HUES6 (cell line): ENCODE measurements around the gene TRIM62.

ENCODE experiments used
- H3K27ac ChIP-seq: 2 replicates; pipeline ENCODE4 v1.7.0; 2013; ENCODE audit warnings: low read depth, mild to moderate bottlenecking, low read length, inconsistent platforms
- H3K27me3 ChIP-seq: 2 replicates; pipeline ENCODE4 v1.6.1; 2013; ENCODE audit warnings: low read length; ENCODE audit not compliant: control insufficient read depth, insufficient read depth
- H3K36me3 ChIP-seq: 2 replicates; pipeline ENCODE4 v1.6.1; 2013; ENCODE audit warnings: low read length; ENCODE audit not compliant: control insufficient read depth, insufficient read depth
- H3K4me1 ChIP-seq: 2 replicates; pipeline ENCODE4 v1.6.1; 2013; ENCODE audit warnings: low read length; ENCODE audit not compliant: control insufficient read depth, insufficient read depth
- H3K4me3 ChIP-seq: 2 replicates; pipeline ENCODE4 v1.5.1; 2013; ENCODE audit warnings: low read depth, low read length
- H3K9ac ChIP-seq: one replicate; pipeline ENCODE4 v1.6.1; 2013; ENCODE audit warnings: mild to moderate bottlenecking, low read length
- H3K9me3 ChIP-seq: 2 replicates; pipeline ENCODE4 v1.6.1; 2013; ENCODE audit warnings: low read depth, low read length; ENCODE audit not compliant: control insufficient read depth, insufficient read depth

Gene TRIM62

GRCh38 chr1:33157131-33157530 is 24.7 kb downstream of the TRIM62 start:
- no peaks in the 10 kb centered on the region for H3K27me3 ChIP-seq
- peaks cover 32% of the 10 kb centered on the region for H3K4me1 ChIP-seq
- H3K36me3 ChIP-seq = peaks cover 8% of the 10 kb centered on the region

GRCh38 chr1:33155877-33156538 is 25.8 kb downstream of the TRIM62 start:
- H3K9ac ChIP-seq = no peak overlapping the region
- no peaks in the 10 kb centered on the region for H3K9me3 ChIP-seq
- peaks cover 32% of the 10 kb centered on the region for H3K4me1 ChIP-seq
- no peak overlapping the region for H3K27ac ChIP-seq
- H3K27me3 ChIP-seq = no peaks in the 10 kb centered on the region
- H3K4me3 ChIP-seq = no peak overlapping the region
- H3K36me3 ChIP-seq = peaks cover 8% of the 10 kb centered on the region

More at GRCh38 chr1:33157131-33157530, 24.7 kb downstream of the TRIM62 start:
- no peak overlapping the region for H3K27ac ChIP-seq
- no peaks in the 10 kb centered on the region for H3K9me3 ChIP-seq
- no peak overlapping the region for H3K4me3 ChIP-seq
- no peak overlapping the region for H3K9ac ChIP-seq

- H3K27me3 ChIP-seq = no peaks in the 10 kb centered on the region
- H3K9me3 ChIP-seq = no peaks in the 10 kb centered on the region
- H3K4me3 ChIP-seq = no peak overlapping the region
- H3K27ac ChIP-seq = peak overlapping the region; percentile 10; the same call in 1 of the 2 replicates
- peaks cover 8% of the 10 kb centered on the region for H3K36me3 ChIP-seq
- no peak overlapping the region for H3K9ac ChIP-seq
- H3K4me1 ChIP-seq = peaks cover 39% of the 10 kb centered on the region
These were observed 28.2 kb downstream of the TRIM62 start for GRCh38 chr1:33153650-33154049.

- Histone ChIP-seq H3K27ac (peak overlapping the region; percentile 10; the same call in 1 of the 2 replicates), H3K4me1 (peaks cover 39% of the 10 kb centered on the region), H3K27me3 (no peaks in the 10 kb centered on the region), H3K9ac (no peak overlapping the region), H3K4me3 (no peak overlapping the region), H3K36me3 (peaks cover under 1% of the 10 kb centered on the region), H3K9me3 (no peaks in the 10 kb centered on the region)
These were observed 29.0 kb downstream of the TRIM62 start for GRCh38 chr1:33152685-33153432.

GRCh38 chr1:33151116-33151515 is 30.7 kb downstream of the TRIM62 start:
- Histone ChIP-seq H3K36me3 (peaks cover 15% of the 10 kb centered on the region), H3K27me3 (no peaks in the 10 kb centered on the region), H3K9me3 (no peaks in the 10 kb centered on the region), H3K9ac (no peak overlapping the region), H3K4me3 (no peak overlapping the region), H3K4me1 (peaks cover 39% of the 10 kb centered on the region), H3K27ac (no peak overlapping the region)

GRCh38 chr1:33150522-33150921 is 31.3 kb downstream of the TRIM62 start:
- peaks cover 15% of the 10 kb centered on the region for H3K36me3 ChIP-seq
- peaks cover 39% of the 10 kb centered on the region for H3K4me1 ChIP-seq
- no peaks in the 10 kb centered on the region for H3K9me3 ChIP-seq
- no peak overlapping the region for H3K27ac ChIP-seq
- H3K4me3 ChIP-seq = no peak overlapping the region
- no peak overlapping the region for H3K9ac ChIP-seq
- H3K27me3 ChIP-seq = no peaks in the 10 kb centered on the region

GRCh38 chr1:33149453-33150190 is 32.2 kb downstream of the TRIM62 start:
- no peaks in the 10 kb centered on the region for H3K27me3 ChIP-seq
- peaks cover 39% of the 10 kb centered on the region for H3K4me1 ChIP-seq
- H3K27ac ChIP-seq = no peak overlapping the region
- H3K9ac ChIP-seq = no peak overlapping the region
- H3K9me3 ChIP-seq = no peaks in the 10 kb centered on the region
- no peak overlapping the region for H3K4me3 ChIP-seq
- peaks cover 15% of the 10 kb centered on the region for H3K36me3 ChIP-seq

- peaks cover 15% of the 10 kb centered on the region for H3K36me3 ChIP-seq
- peaks cover 35% of the 10 kb centered on the region for H3K4me1 ChIP-seq
- no peaks in the 10 kb centered on the region for H3K9me3 ChIP-seq
- H3K4me3 ChIP-seq = no peak overlapping the region
- no peak overlapping the region for H3K27ac ChIP-seq
- H3K27me3 ChIP-seq = no peaks in the 10 kb centered on the region
- no peak overlapping the region for H3K9ac ChIP-seq
These were observed 33.2 kb downstream of the TRIM62 start for GRCh38 chr1:33148615-33149014.

GRCh38 chr1:33147997-33148314 is 33.9 kb downstream of the TRIM62 start:
- Histone ChIP-seq H3K4me3 (no peak overlapping the region), H3K4me1 (peaks cover 35% of the 10 kb centered on the region), H3K27me3 (no peaks in the 10 kb centered on the region), H3K9ac (no peak overlapping the region), H3K36me3 (peaks cover 15% of the 10 kb centered on the region), H3K9me3 (no peaks in the 10 kb centered on the region), H3K27ac (no peak overlapping the region)

GRCh38 chr1:33147275-33147996 is 34.4 kb downstream of the TRIM62 start:
- Histone ChIP-seq H3K36me3 (peaks cover 15% of the 10 kb centered on the region), H3K4me1 (peaks cover 36% of the 10 kb centered on the region), H3K27ac (no peak overlapping the region), H3K27me3 (no peaks in the 10 kb centered on the region), H3K9ac (no peak overlapping the region), H3K4me3 (no peak overlapping the region), H3K9me3 (no peaks in the 10 kb centered on the region)
